OCI-LY1 (cell line): ENCODE measurements around the gene POLR1H.

Experiments used
- H2AFZ ChIP-seq: fragments of 200-600 bp; sonication (generic), shearing (Covaris generic); 2 replicates; pipeline ENCODE4 v1.6.0; 2014; ENCODE audit warnings: antibody characterized with exemption, mild to moderate bottlenecking, low read length
- H3F3A ChIP-seq: fragments of 200-600 bp; sonication (generic), shearing (Covaris generic); 2 replicates; pipeline ENCODE4 v1.6.0; 2014; ENCODE audit warnings: mild to moderate bottlenecking, antibody characterized with exemption, low read length, moderate library complexity; ENCODE audit not compliant: insufficient read depth
- H3K27ac ChIP-seq: fragments of 200-600 bp; sonication (generic); 2 replicates; pipeline ENCODE4 v1.5.1; 2014; ENCODE audit warnings: low read length, mixed run types, mild to moderate bottlenecking, low read depth; ENCODE audit not compliant: poor library complexity, severe bottlenecking
- H3K27me3 ChIP-seq: fragments of 200-600 bp; sonication (generic); 2 replicates; pipeline ENCODE4 v1.6.0; 2014; ENCODE audit warnings: antibody characterized with exemption, mild to moderate bottlenecking, low read length, moderate library complexity; ENCODE audit not compliant: insufficient read depth
- H3K36me3 ChIP-seq: fragments of 200-600 bp; sonication (generic); 2 replicates; pipeline ENCODE4 v1.6.1; 2014; ENCODE audit warnings: mild to moderate bottlenecking, antibody characterized with exemption, low read length, moderate library complexity, mixed read lengths; ENCODE audit not compliant: insufficient read depth
- H3K4me1 ChIP-seq: fragments of 200-600 bp; sonication (generic); 2 replicates; pipeline ENCODE4 v1.5.1; 2014; ENCODE audit warnings: mild to moderate bottlenecking, low read length, moderate library complexity; ENCODE audit not compliant: insufficient read depth, severe bottlenecking
- H3K4me2 ChIP-seq: fragments of 200-600 bp; sonication (generic), shearing (Covaris generic); 2 replicates; pipeline ENCODE4 v1.6.1; 2014; ENCODE audit warnings: low read length
- H3K4me3 ChIP-seq: fragments of 200-600 bp; sonication (generic); 2 replicates; pipeline ENCODE4 v1.5.1; 2014; ENCODE audit warnings: low read length, low read depth, mild to moderate bottlenecking, mixed read lengths; ENCODE audit not compliant: poor library complexity, severe bottlenecking
- H3K79me2 ChIP-seq: fragments of 200-600 bp; shearing (Covaris generic); 2 replicates; pipeline ENCODE4 v1.6.1; 2016; ENCODE audit warnings: mixed run types, low read length, mixed read lengths; ENCODE audit not compliant: insufficient read depth
- H3K9ac ChIP-seq: fragments of 200-600 bp; sonication (generic), shearing (Covaris generic); 2 replicates; pipeline ENCODE4 v1.6.1; 2014; ENCODE audit warnings: mild to moderate bottlenecking, low read length, mixed read lengths
- H3K9me2 ChIP-seq: fragments of 200-600 bp; sonication (generic), shearing (Covaris generic); 2 replicates; pipeline ENCODE4 v1.6.1; 2014; ENCODE audit warnings: low read depth, mild to moderate bottlenecking, low read length, mixed read lengths
- H3K9me3 ChIP-seq: fragments of 200-600 bp; shearing (Covaris generic); 2 replicates; pipeline ENCODE4 v1.6.1; 2014; ENCODE audit warnings: low read length, mixed read lengths
- H4K20me1 ChIP-seq: fragments of 200-600 bp; sonication (generic), shearing (Covaris generic); 2 replicates; pipeline ENCODE4 v1.6.0; 2016; ENCODE audit warnings: mild to moderate bottlenecking, low read length; ENCODE audit not compliant: insufficient read depth
- EZH2 ChIP-seq: fragments of 200-600 bp; sonication (generic), shearing (Covaris generic); IDR thresholded peaks from 2 replicates; pipeline ENCODE4 v1.8.0; 2017; ENCODE audit warnings: borderline replicate concordance, mixed run types, mild to moderate bottlenecking, antibody characterized with exemption, low read length, moderate library complexity, mixed read lengths
- TF ChIP-seq, protein P1 (sequence below): fragments of 200-600 bp; sonication (generic), shearing (Covaris generic); IDR thresholded peaks from 2 replicates; pipeline ENCODE4 v1.5.1; 2017; ENCODE audit warnings: mild to moderate bottlenecking, antibody characterized with exemption, low read length, moderate library complexity, mixed read lengths

Gene POLR1H

DNA sequence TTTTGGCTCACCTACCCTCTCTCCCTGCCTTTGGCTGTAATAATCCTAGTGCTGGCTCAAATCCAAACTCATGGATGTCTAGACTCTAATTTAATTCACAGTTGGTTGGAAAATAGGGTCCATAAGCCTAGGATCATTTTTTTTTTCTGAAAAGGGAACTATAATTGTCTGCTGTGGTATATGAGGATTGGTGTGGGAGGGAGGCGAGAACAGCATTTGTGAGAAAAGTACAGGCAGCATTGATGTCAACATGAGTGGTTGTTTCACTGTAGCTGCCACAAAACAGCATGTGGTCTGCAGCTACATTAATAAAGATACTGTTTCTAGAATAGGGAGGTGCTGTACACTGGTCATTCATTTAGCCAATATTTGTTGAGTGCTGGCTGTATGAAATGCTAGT lies 18.6 kb upstream of the POLR1H start:
- Histone ChIP-seq H3K27me3 (no peaks in the 10 kb centered on the region), H3K9ac (no peak overlapping the region), H3K9me2 (no peaks in the 10 kb centered on the region), H3K4me2 (no peak overlapping the region), H3K36me3 (no peaks in the 10 kb centered on the region), H2AFZ (no peak overlapping the region), H3K9me3 (no peaks in the 10 kb centered on the region), H3K27ac (no peak overlapping the region), H4K20me1 (no peaks in the 10 kb centered on the region), H3K4me1 (no peaks in the 10 kb centered on the region), H3K4me3 (no peak overlapping the region), H3K79me2 (no peaks in the 10 kb centered on the region), H3F3A (no peaks in the 10 kb centered on the region; the same call in 1 of the 2 replicates)
- TF ChIP-seq, protein P1, sequence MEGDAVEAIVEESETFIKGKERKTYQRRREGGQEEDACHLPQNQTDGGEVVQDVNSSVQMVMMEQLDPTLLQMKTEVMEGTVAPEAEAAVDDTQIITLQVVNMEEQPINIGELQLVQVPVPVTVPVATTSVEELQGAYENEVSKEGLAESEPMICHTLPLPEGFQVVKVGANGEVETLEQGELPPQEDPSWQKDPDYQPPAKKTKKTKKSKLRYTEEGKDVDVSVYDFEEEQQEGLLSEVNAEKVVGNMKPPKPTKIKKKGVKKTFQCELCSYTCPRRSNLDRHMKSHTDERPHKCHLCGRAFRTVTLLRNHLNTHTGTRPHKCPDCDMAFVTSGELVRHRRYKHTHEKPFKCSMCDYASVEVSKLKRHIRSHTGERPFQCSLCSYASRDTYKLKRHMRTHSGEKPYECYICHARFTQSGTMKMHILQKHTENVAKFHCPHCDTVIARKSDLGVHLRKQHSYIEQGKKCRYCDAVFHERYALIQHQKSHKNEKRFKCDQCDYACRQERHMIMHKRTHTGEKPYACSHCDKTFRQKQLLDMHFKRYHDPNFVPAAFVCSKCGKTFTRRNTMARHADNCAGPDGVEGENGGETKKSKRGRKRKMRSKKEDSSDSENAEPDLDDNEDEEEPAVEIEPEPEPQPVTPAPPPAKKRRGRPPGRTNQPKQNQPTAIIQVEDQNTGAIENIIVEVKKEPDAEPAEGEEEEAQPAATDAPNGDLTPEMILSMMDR, result no peak
- no peak for TF ChIP-seq EZH2

DNA sequence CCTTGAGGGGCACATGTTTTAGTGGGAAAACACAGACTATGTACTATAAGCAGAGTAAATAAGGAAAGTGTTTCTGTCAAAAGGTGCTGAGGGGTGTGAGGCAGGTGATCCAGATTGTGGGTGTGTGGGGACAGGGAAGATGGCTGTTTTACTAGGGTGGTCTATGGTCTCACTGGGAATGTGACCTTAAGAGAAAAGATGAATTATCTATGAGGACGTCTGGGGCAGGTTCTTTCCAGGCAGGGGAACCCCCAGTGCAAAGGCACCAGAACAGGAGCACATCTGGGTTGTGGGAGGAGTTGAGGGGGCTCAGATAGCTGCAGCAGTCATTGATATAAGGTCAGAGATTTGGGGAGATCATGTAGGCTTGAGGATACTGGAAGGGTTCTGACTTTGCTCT lies 18.2 kb upstream of the POLR1H start:
- no peaks in the 10 kb centered on the region for H3K9me3 ChIP-seq
- no peaks in the 10 kb centered on the region for H3K36me3 ChIP-seq
- TF ChIP-seq EZH2, result no peak
- TF ChIP-seq, protein P1, result no peak
- H3K4me3 ChIP-seq, result no peak overlapping the region
- H3F3A ChIP-seq, result no peaks in the 10 kb centered on the region; the same call in 1 of the 2 replicates
- no peak overlapping the region for H3K9ac ChIP-seq
- no peak overlapping the region for H3K4me2 ChIP-seq
- no peaks in the 10 kb centered on the region for H4K20me1 ChIP-seq
- H3K27me3 ChIP-seq, result no peaks in the 10 kb centered on the region
- H3K4me1 ChIP-seq, result no peaks in the 10 kb centered on the region
- no peak overlapping the region for H2AFZ ChIP-seq
- H3K79me2 ChIP-seq, result no peaks in the 10 kb centered on the region
- no peaks in the 10 kb centered on the region for H3K9me2 ChIP-seq
- H3K27ac ChIP-seq, result no peak overlapping the region

DNA sequence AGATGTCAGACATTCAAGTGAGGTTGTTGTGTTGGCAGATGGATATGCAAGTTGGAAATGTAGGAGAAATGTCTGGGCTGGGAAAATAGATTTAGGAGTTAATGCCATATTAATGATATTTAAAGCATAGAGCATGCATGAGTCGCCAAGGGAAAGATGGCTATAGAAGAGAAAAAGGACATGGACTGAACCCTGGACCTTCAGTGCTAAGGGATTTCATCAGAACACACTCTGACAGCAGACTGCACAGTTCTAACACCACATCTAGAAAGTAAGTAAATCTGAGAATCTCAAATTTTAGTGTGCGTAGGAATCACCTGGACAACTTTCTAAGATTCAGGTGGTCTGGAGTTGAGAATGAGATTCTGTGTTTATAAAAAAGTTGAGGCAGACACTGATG lies 17.3 kb upstream of the POLR1H start:
- Histone ChIP-seq H3K79me2 (no peaks in the 10 kb centered on the region), H2AFZ (no peak overlapping the region)

More for the DNA sequence above, 17.3 kb upstream of the POLR1H start:
- no peaks in the 10 kb centered on the region for H3K36me3 ChIP-seq
- H3K9ac ChIP-seq, result no peak overlapping the region
- no peak overlapping the region for H3K27ac ChIP-seq
- H3K4me1 ChIP-seq, result no peaks in the 10 kb centered on the region
- no peaks in the 10 kb centered on the region for H3F3A ChIP-seq
- H3K9me3 ChIP-seq, result no peaks in the 10 kb centered on the region
- no peaks in the 10 kb centered on the region for H3K27me3 ChIP-seq
- no peak overlapping the region for H3K4me3 ChIP-seq
- no peaks in the 10 kb centered on the region for H4K20me1 ChIP-seq
- H3K9me2 ChIP-seq, result no peaks in the 10 kb centered on the region
- H3K4me2 ChIP-seq, result no peak overlapping the region
- TF ChIP-seq, protein P1, result no peak
- TF ChIP-seq EZH2, result no peak
